ENCODE data around the gene TK2.

TK2 gene

GRCh38 chr16:66473654-66474519 lies 76.0 kb downstream of the TK2 start:
- TF ChIP-seq RAD21 (IDR thresholded peaks at IDR 0.05; ENCODE audit: low read depth): no peak
- TF ChIP-seq YY1 (IDR thresholded peaks at IDR 0.05; ENCODE audit: low read depth): no peak
- no peak for TF ChIP-seq FOXM1 (IDR thresholded peaks at IDR 0.05; ENCODE audit: borderline replicate concordance, low read depth)
- no peak for TF ChIP-seq REST (IDR thresholded peaks at IDR 0.05; ENCODE audit: low read depth)
- TF ChIP-seq ZBTB7A (IDR thresholded peaks at IDR 0.05; ENCODE audit: low read depth): no peak
- no peak for TF ChIP-seq TAF1 (IDR thresholded peaks at IDR 0.05; ENCODE audit: low read depth)
- TF ChIP-seq TCF12 (IDR thresholded peaks at IDR 0.05; ENCODE audit: low read depth): no peak
- no peak for TF ChIP-seq USF1 (IDR thresholded peaks at IDR 0.05)
- TF ChIP-seq CEBPB (IDR thresholded peaks at IDR 0.05): no peak
- TF ChIP-seq EGR1 (IDR thresholded peaks at IDR 0.05): no peak

- no peak for TF ChIP-seq CREB1 (IDR thresholded peaks at IDR 0.05; ENCODE audit: low read depth)
- TF ChIP-seq CEBPB (IDR thresholded peaks at IDR 0.05): no peak
- TF ChIP-seq TEAD4 (IDR thresholded peaks at IDR 0.05): no peak
- no peak for TF ChIP-seq REST (IDR thresholded peaks at IDR 0.05; ENCODE audit: low read depth)
- no peak for TF ChIP-seq TAF1 (IDR thresholded peaks at IDR 0.05; ENCODE audit: low read depth)
- TF ChIP-seq RAD21 (IDR thresholded peaks at IDR 0.05; ENCODE audit: low read depth): no peak
- no peak for TF ChIP-seq FOXM1 (IDR thresholded peaks at IDR 0.05; ENCODE audit: borderline replicate concordance, low read depth)
- TF ChIP-seq EGR1 (IDR thresholded peaks at IDR 0.05): no peak
- no peak for TF ChIP-seq MAX (IDR thresholded peaks at IDR 0.05)
- no peak for TF ChIP-seq EP300 (IDR thresholded peaks at IDR 0.05; ENCODE audit: borderline replicate concordance)
- no peak for TF ChIP-seq USF1 (IDR thresholded peaks at IDR 0.05)
- TF ChIP-seq YY1 (IDR thresholded peaks at IDR 0.05; ENCODE audit: low read depth): no peak
- TF ChIP-seq NFIC (IDR thresholded peaks at IDR 0.05): no peak
- no peak for TF ChIP-seq TCF12 (IDR thresholded peaks at IDR 0.05; ENCODE audit: low read depth)
- no peak for TF ChIP-seq ZBTB7A (IDR thresholded peaks at IDR 0.05; ENCODE audit: low read depth)
These were observed 76.8 kb downstream of the TK2 start for GRCh38 chr16:66473051-66473571.

GRCh38 chr16:66471716-66472393 lies 78.1 kb downstream of the TK2 start:
- TF ChIP-seq EP300 (IDR thresholded peaks at IDR 0.05; ENCODE audit: borderline replicate concordance) (no peak), TEAD4 (IDR thresholded peaks at IDR 0.05) (no peak), RAD21 (IDR thresholded peaks at IDR 0.05; ENCODE audit: low read depth) (no peak), ZBTB7A (IDR thresholded peaks at IDR 0.05; ENCODE audit: low read depth) (no peak), FOXM1 (IDR thresholded peaks at IDR 0.05; ENCODE audit: borderline replicate concordance, low read depth) (no peak), EGR1 (IDR thresholded peaks at IDR 0.05) (no peak), CEBPB (IDR thresholded peaks at IDR 0.05) (no peak), USF1 (IDR thresholded peaks at IDR 0.05) (no peak), REST (IDR thresholded peaks at IDR 0.05; ENCODE audit: low read depth) (no peak), NFIC (IDR thresholded peaks at IDR 0.05) (no peak), TAF1 (IDR thresholded peaks at IDR 0.05; ENCODE audit: low read depth) (no peak)

All from Ishikawa (cell line).